MM.1S (cell line): Measurements from ENCODE around the gene USF2.
A peak's percentile ranks its signal among the peaks of the same experiment; 100 is the strongest.

Experiments
- DNase-seq: peaks from one replicate; pipeline ENCODE4 v3.0.0-alpha.2; 2015
- H2AFZ ChIP-seq: fragments of 300-600 bp; sonication (generic); 2 replicates; pipeline ENCODE4 v1.6.0; 2016; ENCODE audit warnings: antibody characterized with exemption, low read length
- H3F3A ChIP-seq: fragments of 300-600 bp; sonication (generic); 2 replicates; pipeline ENCODE4 v1.6.1; 2016; ENCODE audit warnings: mild to moderate bottlenecking, antibody characterized with exemption, low read length, moderate library complexity, mixed read lengths; ENCODE audit not compliant: insufficient read depth
- H3K27ac ChIP-seq: fragments of 300-600 bp; sonication (generic); 2 replicates; pipeline ENCODE4 v1.5.1; 2016; ENCODE audit warnings: mild to moderate bottlenecking, low read length
- H3K27me3 ChIP-seq: fragments of 300-600 bp; sonication (generic); replicated peaks from 2 replicates; pipeline ENCODE4 v1.6.0; 2016; ENCODE audit warnings: low read length; ENCODE audit not compliant: insufficient read depth
- H3K36me3 ChIP-seq: fragments of 300-600 bp; sonication (generic); replicated peaks from 2 replicates; pipeline ENCODE4 v1.6.1; 2016; ENCODE audit warnings: mild to moderate bottlenecking, low read length, mixed read lengths; ENCODE audit not compliant: insufficient read depth
- H3K4me1 ChIP-seq: fragments of 300-600 bp; sonication (generic); 2 replicates; pipeline ENCODE4 v1.6.1; 2016; ENCODE audit warnings: low read length, mixed read lengths
- H3K4me2 ChIP-seq: fragments of 300-600 bp; sonication (generic); 2 replicates; pipeline ENCODE4 v1.6.0; 2016; ENCODE audit warnings: low read depth, low read length
- H3K4me3 ChIP-seq: fragments of 300-600 bp; sonication (generic); 2 replicates; pipeline ENCODE4 v1.5.1; 2016; ENCODE audit warnings: low read length, mixed read lengths
- H3K79me2 ChIP-seq: fragments of 300-600 bp; sonication (generic); 2 replicates; pipeline ENCODE4 v1.6.1; 2016; ENCODE audit warnings: mixed run types, low read length, mixed read lengths
- H3K9ac ChIP-seq: fragments of 300-600 bp; sonication (generic); 2 replicates; pipeline ENCODE4 v1.6.1; 2016; ENCODE audit warnings: low read length, mixed read lengths
- H3K9me2 ChIP-seq: fragments of 300-600 bp; sonication (generic); replicated peaks from 2 replicates; pipeline ENCODE4 v1.6.1; 2016; ENCODE audit warnings: mild to moderate bottlenecking, low read length, mixed read lengths; ENCODE audit not compliant: insufficient read depth
- H3K9me3 ChIP-seq: fragments of 300-600 bp; sonication (generic); replicated peaks from 2 replicates; pipeline ENCODE4 v1.6.1; 2016; ENCODE audit warnings: mild to moderate bottlenecking, low read length, mixed read lengths; ENCODE audit not compliant: insufficient read depth
- H4K20me1 ChIP-seq: fragments of 300-600 bp; sonication (generic); 2 replicates; pipeline ENCODE4 v1.6.1; 2016; ENCODE audit warnings: mild to moderate bottlenecking, low read length, moderate library complexity, mixed read lengths; ENCODE audit not compliant: insufficient read depth
- EZH2 ChIP-seq: fragments of 300-600 bp; sonication (generic); optimal IDR thresholded peaks from 2 replicates; pipeline ENCODE3; 2017; ENCODE audit warnings: low read depth, mild to moderate bottlenecking, antibody characterized with exemption, low read length, mixed read lengths
- EZH2phosphoT487 ChIP-seq: fragments of 300-600 bp; sonication (generic); IDR thresholded peaks from 2 replicates; pipeline ENCODE4 v1.6.1; 2018; ENCODE audit warnings: antibody characterized with exemption, low read length
- TF ChIP-seq, protein P1 (sequence below): fragments of 300-600 bp; sonication (generic); IDR thresholded peaks from 2 replicates; pipeline ENCODE4 v1.5.1; 2016; ENCODE audit warnings: antibody characterized with exemption, low read length, mixed read lengths

Gene USF2

GRCh38 chr19:35327642-35328041 is 58.9 kb downstream of the USF2 start:
- no peak overlapping the region for H3K9ac ChIP-seq
- H2AFZ ChIP-seq = no peak overlapping the region
- no peak for DNase-seq
- no peaks in the 10 kb centered on the region for H3K36me3 ChIP-seq
- no peaks in the 10 kb centered on the region for H3F3A ChIP-seq
- H3K4me2 ChIP-seq = no peak overlapping the region
- H3K4me1 ChIP-seq = no peaks in the 10 kb centered on the region
- no peaks in the 10 kb centered on the region for H3K9me3 ChIP-seq
- no peaks in the 10 kb centered on the region for H3K79me2 ChIP-seq
- no peak overlapping the region for H3K27ac ChIP-seq
- no peak for TF ChIP-seq EZH2
- TF ChIP-seq, protein P1, sequence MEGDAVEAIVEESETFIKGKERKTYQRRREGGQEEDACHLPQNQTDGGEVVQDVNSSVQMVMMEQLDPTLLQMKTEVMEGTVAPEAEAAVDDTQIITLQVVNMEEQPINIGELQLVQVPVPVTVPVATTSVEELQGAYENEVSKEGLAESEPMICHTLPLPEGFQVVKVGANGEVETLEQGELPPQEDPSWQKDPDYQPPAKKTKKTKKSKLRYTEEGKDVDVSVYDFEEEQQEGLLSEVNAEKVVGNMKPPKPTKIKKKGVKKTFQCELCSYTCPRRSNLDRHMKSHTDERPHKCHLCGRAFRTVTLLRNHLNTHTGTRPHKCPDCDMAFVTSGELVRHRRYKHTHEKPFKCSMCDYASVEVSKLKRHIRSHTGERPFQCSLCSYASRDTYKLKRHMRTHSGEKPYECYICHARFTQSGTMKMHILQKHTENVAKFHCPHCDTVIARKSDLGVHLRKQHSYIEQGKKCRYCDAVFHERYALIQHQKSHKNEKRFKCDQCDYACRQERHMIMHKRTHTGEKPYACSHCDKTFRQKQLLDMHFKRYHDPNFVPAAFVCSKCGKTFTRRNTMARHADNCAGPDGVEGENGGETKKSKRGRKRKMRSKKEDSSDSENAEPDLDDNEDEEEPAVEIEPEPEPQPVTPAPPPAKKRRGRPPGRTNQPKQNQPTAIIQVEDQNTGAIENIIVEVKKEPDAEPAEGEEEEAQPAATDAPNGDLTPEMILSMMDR = peak; percentile 21
- no peaks in the 10 kb centered on the region for H3K9me2 ChIP-seq
- H3K27me3 ChIP-seq = peaks cover 80% of the 10 kb centered on the region
- no peak overlapping the region for H3K4me3 ChIP-seq
- no peaks in the 10 kb centered on the region for H4K20me1 ChIP-seq

DNA sequence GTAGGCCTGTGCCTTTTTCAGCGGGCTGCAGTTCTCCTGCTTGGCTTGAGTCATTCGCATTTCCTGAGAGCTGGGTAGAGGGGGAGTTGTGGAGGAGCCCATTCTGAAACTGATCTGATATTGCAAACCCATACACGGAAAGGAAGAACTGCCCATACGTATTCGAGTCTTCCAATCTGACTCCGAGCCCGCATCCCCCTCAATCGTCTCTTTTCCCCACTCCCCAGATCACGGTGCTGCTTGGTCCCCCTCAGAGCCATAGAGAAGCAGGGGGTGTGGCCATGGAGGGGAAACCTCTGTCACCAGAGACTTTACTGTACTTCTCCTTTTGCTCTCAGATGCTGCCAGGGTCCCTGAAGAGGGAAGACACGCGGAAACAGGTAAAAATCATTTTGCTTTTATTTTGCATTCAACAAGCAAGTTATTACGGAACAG is 60.1 kb downstream of the USF2 start, which contains the start of gene CD22:
Gene CD22 (plus strand): TSS at position 337 of the 435 bp plus-strand sequence. CDS start 2,854 bp downstream, outside the sequence.
- Histone ChIP-seq H3K9me3 (no peaks in the 10 kb centered on the region), H3K79me2 (no peaks in the 10 kb centered on the region), H3K27ac (no peak within 1 kb of the TSS), H3K36me3 (no peaks in the 10 kb centered on the region), H3K9me2 (no peaks in the 10 kb centered on the region), H3K4me1 (no peaks in the 10 kb centered on the region), H3K27me3 (peaks cover 85% of the 10 kb centered on the region), H3K4me2 (no peak within 1 kb of the TSS), H3K9ac (no peak within 1 kb of the TSS), H3F3A (no peaks in the 10 kb centered on the region), H2AFZ (no peak within 1 kb of the TSS), H3K4me3 (no peak within 1 kb of the TSS), H4K20me1 (no peaks in the 10 kb centered on the region)
- DNase-seq = no peak
- TF ChIP-seq EZH2phosphoT487 (no peak), EZH2 (no peak)
- TF ChIP-seq, protein P1 = no peak

DNA sequence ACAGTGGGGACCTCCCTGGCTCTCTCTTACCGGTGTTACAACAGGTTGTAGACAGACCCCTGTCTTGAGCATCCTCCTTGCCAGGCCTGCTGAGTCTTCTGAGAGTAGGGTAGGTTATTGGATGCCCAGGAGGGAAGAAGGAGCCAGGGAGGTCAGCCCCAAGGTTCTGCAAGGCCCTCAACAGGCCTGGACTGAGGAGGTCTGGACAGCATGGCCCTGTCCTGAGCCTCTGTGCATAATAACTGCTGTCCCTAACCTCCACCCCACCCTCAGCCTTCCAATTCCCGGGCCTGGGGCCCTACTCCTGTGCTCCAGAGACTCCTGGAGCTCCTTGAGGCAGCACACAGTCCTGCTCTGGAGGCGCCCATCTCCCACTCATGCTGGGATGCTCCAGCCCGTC is 60.6 kb downstream of the USF2 start:
- Histone ChIP-seq H3K9ac (no peak overlapping the region), H3K9me3 (no peaks in the 10 kb centered on the region), H3K79me2 (no peaks in the 10 kb centered on the region), H3K4me3 (no peak overlapping the region), H3F3A (no peaks in the 10 kb centered on the region), H3K4me1 (no peaks in the 10 kb centered on the region), H3K9me2 (no peaks in the 10 kb centered on the region), H4K20me1 (no peaks in the 10 kb centered on the region), H3K27me3 (peaks cover 88% of the 10 kb centered on the region), H3K27ac (no peak overlapping the region), H3K4me2 (no peak overlapping the region), H2AFZ (no peak overlapping the region), H3K36me3 (no peaks in the 10 kb centered on the region)
- no peak for TF ChIP-seq EZH2
- TF ChIP-seq, protein P1 = no peak
- TF ChIP-seq EZH2phosphoT487 = no peak
- no peak for DNase-seq
